Measurements from ENCODE around the gene HPCAL1. TPM values are rescaled to one million over a fixed set of nuclear protein-coding genes. Genes with fewer than 3 reads are reported as not detected.

Gene HPCAL1
- total RNA-seq, 2 experiments from 2014 or later: 109 to 114 TPM

GRCh38 chr2:10319892-10320574 is 17.3 kb downstream of the HPCAL1 start:
- peaks cover 65% of the 10 kb centered on the region for H3K4me1 Mint-ChIP-seq
- no peak overlapping the region for H3K4me3 Mint-ChIP-seq
- ChIA-PET CTCF (interaction anchor here (0.6 kb wide), 1 partner anchor 743 kb away, joined by 3 read pairs; no protein-coding TSS in a partner anchor), POLR2A (no interaction called here)
- ATAC-seq (no peak), DNase-seq (no peak)
- peaks cover 30% of the 10 kb centered on the region for H3K36me3 Mint-ChIP-seq (ENCODE audit: low read depth)
- peak overlapping the region; percentile 72 for H3K27ac Mint-ChIP-seq
- intact Hi-C loops (cut with DNase I, micrococcal nuclease): no loop called here
- no peaks in the 10 kb centered on the region for H3K9me3 Mint-ChIP-seq (ENCODE audit: low read depth)
- no peaks in the 10 kb centered on the region for H3K27me3 Mint-ChIP-seq

GRCh38 chr2:10320575-10320931 is 17.8 kb downstream of the HPCAL1 start:
- Mint-ChIP-seq H3K9me3 (ENCODE audit: low read depth) (no peaks in the 10 kb centered on the region), H3K4me1 (peaks cover 65% of the 10 kb centered on the region), H3K27me3 (no peaks in the 10 kb centered on the region), H3K27ac (peak overlapping the region; percentile 72), H3K36me3 (ENCODE audit: low read depth) (peaks cover 30% of the 10 kb centered on the region), H3K4me3 (no peak overlapping the region)
- ChIA-PET POLR2A (no interaction called here), CTCF (no interaction called here)
- ATAC-seq: no peak
- intact Hi-C loops (cut with DNase I, micrococcal nuclease): no loop called here
- no peak for DNase-seq

- ChIA-PET CTCF (no interaction called here), POLR2A (no interaction called here)
- Mint-ChIP-seq H3K27ac (peak overlapping the region; percentile 8), H3K4me1 (peaks cover 65% of the 10 kb centered on the region), H3K36me3 (ENCODE audit: low read depth) (peaks cover 30% of the 10 kb centered on the region), H3K27me3 (no peaks in the 10 kb centered on the region), H3K9me3 (ENCODE audit: low read depth) (no peaks in the 10 kb centered on the region), H3K4me3 (no peak overlapping the region)
- no peak for DNase-seq
- no peak for ATAC-seq
- intact Hi-C loops (cut with DNase I, micrococcal nuclease): no loop called here
These were observed 18.2 kb downstream of the HPCAL1 start for GRCh38 chr2:10320933-10321332.

GRCh38 chr2:10321622-10322021 is 18.9 kb downstream of the HPCAL1 start:
- Mint-ChIP-seq H3K4me3 (no peak overlapping the region), H3K4me1 (peaks cover 65% of the 10 kb centered on the region), H3K36me3 (ENCODE audit: low read depth) (peaks cover 30% of the 10 kb centered on the region), H3K27ac (no peak overlapping the region), H3K27me3 (no peaks in the 10 kb centered on the region), H3K9me3 (ENCODE audit: low read depth) (no peaks in the 10 kb centered on the region)
- ATAC-seq: no peak
- ChIA-PET CTCF (interaction anchor here (0.8 kb wide), 1 partner anchor 86 kb away, joined by 3 read pairs; no protein-coding TSS in a partner anchor), POLR2A (no interaction called here)
- DNase-seq: no peak
- intact Hi-C loops (cut with DNase I, micrococcal nuclease): no loop called here

GRCh38 chr2:10322481-10322880 is 19.8 kb downstream of the HPCAL1 start:
- H3K4me3 Mint-ChIP-seq: no peak overlapping the region
- peaks cover 30% of the 10 kb centered on the region for H3K36me3 Mint-ChIP-seq (ENCODE audit: low read depth)
- intact Hi-C loops (cut with DNase I, micrococcal nuclease): no loop called here
- POLR2A ChIA-PET: no interaction called here
- CTCF ChIA-PET: interaction anchor here (0.6 to 0.8 kb wide), 2 partner anchors 19 to 85 kb away, joined by 3 to 6 read pairs; no protein-coding TSS in a partner anchor
- ATAC-seq (no peak), DNase-seq (no peak)
- no peak overlapping the region for H3K27ac Mint-ChIP-seq
- peaks cover 66% of the 10 kb centered on the region for H3K4me1 Mint-ChIP-seq
- no peaks in the 10 kb centered on the region for H3K9me3 Mint-ChIP-seq (ENCODE audit: low read depth)
- H3K27me3 Mint-ChIP-seq: no peaks in the 10 kb centered on the region

- ChIA-PET CTCF (no interaction called here), POLR2A (no interaction called here)
- no peak overlapping the region for H3K27ac Mint-ChIP-seq
These were observed 20.3 kb downstream of the HPCAL1 start for GRCh38 chr2:10322973-10323372.

GRCh38 chr2:10323535-10323934 is 20.8 kb downstream of the HPCAL1 start:
- intact Hi-C loops (cut with DNase I, micrococcal nuclease): no loop called here
- no peak overlapping the region for H3K4me3 Mint-ChIP-seq
- no peak for DNase-seq
- no peaks in the 10 kb centered on the region for H3K27me3 Mint-ChIP-seq
- peaks cover 74% of the 10 kb centered on the region for H3K4me1 Mint-ChIP-seq
- no peaks in the 10 kb centered on the region for H3K9me3 Mint-ChIP-seq (ENCODE audit: low read depth)
- CTCF ChIA-PET: interaction anchor here (1.2 kb wide), 1 partner anchor 15 kb away, joined by 4 read pairs; no protein-coding TSS in a partner anchor
- no peak for ATAC-seq
- peaks cover 30% of the 10 kb centered on the region for H3K36me3 Mint-ChIP-seq (ENCODE audit: low read depth)
- POLR2A ChIA-PET: no interaction called here
- H3K27ac Mint-ChIP-seq: no peak overlapping the region

More at GRCh38 chr2:10322973-10323372, 20.3 kb downstream of the HPCAL1 start:
- H3K9me3 Mint-ChIP-seq (ENCODE audit: low read depth): no peaks in the 10 kb centered on the region
- H3K36me3 Mint-ChIP-seq (ENCODE audit: low read depth): peaks cover 30% of the 10 kb centered on the region
- H3K4me3 Mint-ChIP-seq: no peak overlapping the region
- intact Hi-C loops (cut with DNase I, micrococcal nuclease): no loop called here
- no peak for DNase-seq
- peaks cover 70% of the 10 kb centered on the region for H3K4me1 Mint-ChIP-seq
- H3K27me3 Mint-ChIP-seq: no peaks in the 10 kb centered on the region
- ATAC-seq: no peak

GRCh38 chr2:10324095-10324832 is 21.6 kb downstream of the HPCAL1 start:
- ChIA-PET POLR2A (no interaction called here), CTCF (interaction anchor here (1.2 kb wide), 1 partner anchor 15 kb away, joined by 4 read pairs; no protein-coding TSS in a partner anchor)
- Mint-ChIP-seq H3K36me3 (ENCODE audit: low read depth) (peaks cover 30% of the 10 kb centered on the region), H3K4me3 (no peak overlapping the region), H3K4me1 (peaks cover 75% of the 10 kb centered on the region), H3K27me3 (no peaks in the 10 kb centered on the region), H3K9me3 (ENCODE audit: low read depth) (no peaks in the 10 kb centered on the region), H3K27ac (no peak overlapping the region)
- intact Hi-C loops (cut with DNase I, micrococcal nuclease): no loop called here
- ATAC-seq (no peak), DNase-seq (no peak)

GRCh38 chr2:10325278-10326145 is 22.8 kb downstream of the HPCAL1 start:
- Mint-ChIP-seq H3K4me1 (peaks cover 84% of the 10 kb centered on the region), H3K27me3 (no peaks in the 10 kb centered on the region), H3K4me3 (no peak overlapping the region), H3K36me3 (ENCODE audit: low read depth) (peaks cover 36% of the 10 kb centered on the region), H3K9me3 (ENCODE audit: low read depth) (no peaks in the 10 kb centered on the region), H3K27ac (peak overlapping the region; percentile 44)
- ChIA-PET CTCF (interaction anchor here (7.1 kb wide), 1 partner anchor 21 kb away, joined by 88 read pairs; the partner anchor contains the start of gene HPCAL1), POLR2A (no interaction called here)
- intact Hi-C loops (cut with DNase I, micrococcal nuclease): no loop called here
- DNase-seq (no peak), ATAC-seq (no peak)

- ATAC-seq (no peak), DNase-seq (no peak)
- POLR2A ChIA-PET: interaction anchor here (1.0 kb wide), 1 partner anchor 22 kb away, joined by 4 read pairs; no protein-coding TSS in a partner anchor
- Mint-ChIP-seq H3K27me3 (no peaks in the 10 kb centered on the region), H3K4me3 (no peak overlapping the region), H3K9me3 (ENCODE audit: low read depth) (no peaks in the 10 kb centered on the region), H3K4me1 (peaks cover 84% of the 10 kb centered on the region), H3K36me3 (ENCODE audit: low read depth) (peaks cover 34% of the 10 kb centered on the region), H3K27ac (peak overlapping the region; percentile 44)
- CTCF ChIA-PET: interaction anchor here (0.8 to 7.1 kb wide), 2 partner anchors 21 to 82 kb away, joined by 3 to 88 read pairs; partner anchors contain the start of gene HPCAL1
- intact Hi-C loops (cut with DNase I, micrococcal nuclease): no loop called here
These were observed 23.5 kb downstream of the HPCAL1 start for GRCh38 chr2:10326151-10326616.
